SK-N-SH (cell line): ENCODE measurements around the gene TRIOBP. TPM values are rescaled to one million over a fixed set of nuclear protein-coding genes. Genes with fewer than 3 reads are reported as not detected.

Experiments
- CTCF ChIA-PET: fragments of 300-600, 350-600 bp; formaldehyde crosslinking; extraction: SDS; loops from one replicate; lab custom pipeline; 2021; lab: Yijun Ruan, JAX
- POLR2A ChIA-PET: fragments of 350-600 bp; sonication (Branson Sonifier 250); formaldehyde crosslinking; extraction: SDS; loops from one replicate; lab custom pipeline; 2020; ENCODE audit warnings: antibody characterized with exemption, inconsistent platforms; lab: Yijun Ruan, JAX
- DNase-seq: peaks from one replicate; pipeline ENCODE4 v3.0.0; 2012
- H2AFZ ChIP-seq: fragments of 200-600 bp; sonication (generic); 2 replicates; pipeline ENCODE4 v1.8.1; 2016; ENCODE audit warnings: antibody characterized with exemption, mild to moderate bottlenecking, low read depth
- H3F3A ChIP-seq: fragments of 200-600 bp; sonication (generic); replicated peaks from 2 replicates; pipeline ENCODE3; 2016; ENCODE audit warnings: antibody characterized with exemption, mild to moderate bottlenecking; ENCODE audit not compliant: insufficient read depth
- H3K27ac ChIP-seq, 2 experiments: fragments of 200-500 bp in 1 of 2; fragments of 200-600 bp in 1 of 2; sonication (Bioruptor generic) in 1 of 2; sonication (generic), shearing (Covaris generic) in 1 of 2; 2 replicates each; pipeline versions ENCODE4 v1.5.1 to v1.6.1; 2014 to 2016; ENCODE audit warnings: low read depth in 2 of 2, inconsistent platforms in 1 of 2, low read length in 1 of 2, mild to moderate bottlenecking in 1 of 2, mixed read lengths in 1 of 2
- H3K27me3 ChIP-seq: fragments of 200-600 bp; sonication (generic), shearing (Covaris generic); 2 replicates; pipeline ENCODE4 v1.6.1; 2016; ENCODE audit warnings: mixed run types; ENCODE audit not compliant: insufficient read depth
- H3K36me3 ChIP-seq, 2 experiments: fragments of 200-500 bp in 1 of 2; fragments of 200-600 bp in 1 of 2; sonication (Bioruptor generic) in 1 of 2; sonication (generic) in 1 of 2; replicated peaks in 1 of 2; 2 replicates each; pipeline versions ENCODE3 to v1.5.1; 2014 to 2016; ENCODE audit warnings: low read length in 1 of 2, mild to moderate bottlenecking in 1 of 2; ENCODE audit not compliant: insufficient read depth in 2 of 2, control insufficient read depth in 1 of 2
- H3K4me1 ChIP-seq, 2 experiments: fragments of 200-500 bp in 1 of 2; fragments of 200-600 bp in 1 of 2; sonication (Bioruptor generic) in 1 of 2; sonication (generic), shearing (Covaris generic) in 1 of 2; 2 replicates each; pipeline versions ENCODE4 v1.5.1 to v1.6.1; 2014 to 2016; ENCODE audit warnings: low read depth in 1 of 2, low read length in 1 of 2, mixed run types in 1 of 2; ENCODE audit not compliant: insufficient read depth in 2 of 2, control insufficient read depth in 1 of 2
- H3K4me2 ChIP-seq: fragments of 200-600 bp; sonication (generic), shearing (Covaris generic); 2 replicates; pipeline ENCODE4 v1.6.1; 2017; ENCODE audit warnings: mixed run types
- H3K4me3 ChIP-seq, 2 experiments: fragments of 200-500 bp in 1 of 2; fragments of 200-600 bp in 1 of 2; sonication (Bioruptor generic) in 1 of 2; sonication (generic), shearing (Covaris generic) in 1 of 2; 2 replicates each; pipeline versions ENCODE4 v1.5.1 to v1.8.1; 2014 to 2016; ENCODE audit warnings: low read depth in 2 of 2, inconsistent platforms in 1 of 2, low read length in 1 of 2, mild to moderate bottlenecking in 1 of 2, mixed read lengths in 1 of 2, moderate library complexity in 1 of 2
- H3K79me2 ChIP-seq: fragments of 200-600 bp; sonication (generic); 2 replicates; pipeline ENCODE4 v1.8.1; 2017; ENCODE audit warnings: mild to moderate bottlenecking; ENCODE audit not compliant: insufficient read depth
- H3K9ac ChIP-seq: fragments of 200-600 bp; sonication (generic); 2 replicates; pipeline ENCODE4 v1.6.1; 2017; ENCODE audit warnings: mixed run types
- H3K9me2 ChIP-seq: fragments of 200-600 bp; sonication (generic); 2 replicates; pipeline ENCODE4 v1.6.1; 2017; ENCODE audit warnings: mixed run types
- H3K9me3 ChIP-seq: fragments of 200-600 bp; sonication (generic); 2 replicates; pipeline ENCODE4 v1.6.1; 2017; ENCODE audit warnings: mixed run types, mild to moderate bottlenecking, moderate library complexity
- H4K20me1 ChIP-seq: fragments of 200-600 bp; sonication (generic); 2 replicates; pipeline ENCODE4 v1.6.1; 2017; ENCODE audit warnings: mild to moderate bottlenecking, mixed run types; ENCODE audit not compliant: insufficient read depth
- ELF1 ChIP-seq: IDR thresholded peaks from 2 replicates; pipeline ENCODE4 v1.4.0; 2012
- EP300 ChIP-seq, 2 experiments: IDR thresholded peaks; 2 replicates each; pipeline versions ENCODE4 v1.4.0 to v1.6.1; 2012; ENCODE audit warnings: borderline replicate concordance in 1 of 2, low read depth in 1 of 2, low read length in 1 of 2
- EZH2phosphoT487 ChIP-seq: fragments of 200-600 bp; sonication (generic); IDR thresholded peaks from 2 replicates; pipeline ENCODE4 v1.6.1; 2017; ENCODE audit warnings: low read depth, mixed run types, mild to moderate bottlenecking, antibody characterized with exemption, moderate library complexity, borderline replicate concordance
- FOXM1 ChIP-seq: IDR thresholded peaks from 2 replicates; pipeline ENCODE4 v1.4.0; 2012; ENCODE audit warnings: low read depth, mild to moderate bottlenecking
- GABPA ChIP-seq: IDR thresholded peaks from 2 replicates; pipeline ENCODE4 v1.4.0; 2012; ENCODE audit warnings: low read depth, mild to moderate bottlenecking
- GATA2 ChIP-seq: sonication (generic); formaldehyde crosslinking; IDR thresholded peaks from 2 replicates; pipeline ENCODE4 v1.5.0; 2020; ENCODE audit warnings: mild to moderate bottlenecking, missing genetic modification reagents
- JUND ChIP-seq: IDR thresholded peaks from 2 replicates; pipeline ENCODE4 v1.4.0; 2012
- MXI1 ChIP-seq: IDR thresholded peaks from 2 replicates; pipeline ENCODE4 v1.6.1; 2012; ENCODE audit warnings: mild to moderate bottlenecking, low read depth, low read length, improper control_type of control experiment
- NRF1 ChIP-seq: IDR thresholded peaks from 2 replicates; pipeline ENCODE4 v1.6.1; 2012; ENCODE audit warnings: low read depth, mild to moderate bottlenecking, low read length
- RCOR1 ChIP-seq: fragments of 150-350 bp; IDR thresholded peaks from 2 replicates; pipeline ENCODE4 v1.6.1; 2017; ENCODE audit warnings: antibody characterized with exemption, low read length
- RXRA ChIP-seq: IDR thresholded peaks from 2 replicates; pipeline ENCODE4 v1.4.0; 2012; ENCODE audit warnings: low read depth, mild to moderate bottlenecking, borderline replicate concordance
- SIN3A ChIP-seq: IDR thresholded peaks from 2 replicates; pipeline ENCODE4 v1.6.1; 2012; ENCODE audit warnings: low read depth, mild to moderate bottlenecking, low read length, moderate library complexity, borderline replicate concordance
- TCF12 ChIP-seq: IDR thresholded peaks from 2 replicates; pipeline ENCODE4 v1.4.0; 2012
- YY1 ChIP-seq: IDR thresholded peaks from 2 replicates; pipeline ENCODE4 v1.4.0; 2012; ENCODE audit warnings: low read depth, mild to moderate bottlenecking
- WGBS: methylation state at CpG from one replicate; pipeline ENCODE4 v1.1.6; 2017; ENCODE audit warnings: low lambda C conversion rate; 5-methylcytosine and 5-hydroxymethylcytosine counted together
- polyA plus RNA-seq, 3 experiments: library from polyadenylated mRNA; depleted of rRNA; stranded (reverse); fragments of >200 nt; gene quantifications; 2 replicates each; pipeline ENCODE4 v1.2.3, GENCODE V29; 2012
- TF ChIP-seq, protein P1 (sequence below): IDR thresholded peaks from 2 replicates; pipeline ENCODE4 v1.4.0; 2012; ENCODE audit warnings: low read depth, borderline replicate concordance
- TF ChIP-seq, protein P2 (sequence below): IDR thresholded peaks from 2 replicates; pipeline ENCODE4 v1.4.0; 2012; ENCODE audit warnings: low read depth, borderline replicate concordance
- TF ChIP-seq, protein P3 (sequence below): IDR thresholded peaks from 2 replicates; pipeline ENCODE4; 2012

TRIOBP gene
- polyA plus RNA-seq, 1 of the 3 experiments (the other 2 are of a cell fraction): 43.6 TPM

DNA sequence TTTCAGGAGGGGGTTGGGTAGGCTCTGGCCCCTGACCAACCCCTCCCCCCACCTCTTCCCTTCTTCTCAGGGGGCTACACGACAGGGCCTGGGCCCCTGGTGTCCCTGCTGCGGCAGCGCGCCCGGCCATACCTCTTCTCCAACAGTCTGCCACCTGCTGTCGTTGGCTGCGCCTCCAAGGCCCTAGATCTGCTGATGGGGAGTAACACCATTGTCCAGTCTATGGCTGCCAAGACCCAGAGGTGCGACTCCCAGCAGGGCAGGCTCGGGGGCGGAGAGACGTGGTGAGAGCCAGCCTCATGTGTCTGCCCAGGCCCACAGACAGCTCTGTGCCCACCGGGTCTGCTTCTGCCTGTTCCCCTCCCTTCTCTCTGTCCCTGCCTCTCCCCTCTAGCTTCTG is 118.7 kb downstream of the TRIOBP start:
- Histone ChIP-seq H3K27me3 (no peaks in the 10 kb centered on the region), H3K9ac (no peak overlapping the region), H3K79me2 (no peaks in the 10 kb centered on the region)
- TF ChIP-seq GATA2: no peak
- TF ChIP-seq RCOR1: no peak
- no peak for TF ChIP-seq FOXM1
- no peak for TF ChIP-seq EP300 (IDR thresholded peaks at IDR 0.05; ENCODE audit: borderline replicate concordance in 1 of 2, low read depth in 1 of 2, low read length in 1 of 2)
- TF ChIP-seq, protein P1, sequence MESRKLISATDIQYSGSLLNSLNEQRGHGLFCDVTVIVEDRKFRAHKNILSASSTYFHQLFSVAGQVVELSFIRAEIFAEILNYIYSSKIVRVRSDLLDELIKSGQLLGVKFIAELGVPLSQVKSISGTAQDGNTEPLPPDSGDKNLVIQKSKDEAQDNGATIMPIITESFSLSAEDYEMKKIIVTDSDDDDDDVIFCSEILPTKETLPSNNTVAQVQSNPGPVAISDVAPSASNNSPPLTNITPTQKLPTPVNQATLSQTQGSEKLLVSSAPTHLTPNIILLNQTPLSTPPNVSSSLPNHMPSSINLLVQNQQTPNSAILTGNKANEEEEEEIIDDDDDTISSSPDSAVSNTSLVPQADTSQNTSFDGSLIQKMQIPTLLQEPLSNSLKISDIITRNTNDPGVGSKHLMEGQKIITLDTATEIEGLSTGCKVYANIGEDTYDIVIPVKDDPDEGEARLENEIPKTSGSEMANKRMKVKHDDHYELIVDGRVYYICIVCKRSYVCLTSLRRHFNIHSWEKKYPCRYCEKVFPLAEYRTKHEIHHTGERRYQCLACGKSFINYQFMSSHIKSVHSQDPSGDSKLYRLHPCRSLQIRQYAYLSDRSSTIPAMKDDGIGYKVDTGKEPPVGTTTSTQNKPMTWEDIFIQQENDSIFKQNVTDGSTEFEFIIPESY: no peak
- TF ChIP-seq, all 33 proteins: peak for 0
- peaks cover 0 to 9% of the 10 kb centered on the region in 2 experiments for H3K36me3 ChIP-seq
- ChIA-PET POLR2A (no interaction called here), CTCF (interaction anchor here (0.6 to 14.0 kb wide), 3 partner anchors 7 to 68 kb away, joined by 3 to 182 read pairs (median 34); partner anchors contain the start of gene GCAT)
- no peak overlapping the region for H3K4me2 ChIP-seq
- no peaks in the 10 kb centered on the region for H3K9me3 ChIP-seq
- H3K4me3 ChIP-seq: no peak overlapping the region
- H3F3A ChIP-seq: no peaks in the 10 kb centered on the region
- DNase-seq: no peak
- H3K9me2 ChIP-seq: no peaks in the 10 kb centered on the region
- H4K20me1 ChIP-seq: no peaks in the 10 kb centered on the region
- 87% methylated on average over 11 of the region's 12 CpGs for WGBS
- peaks cover 0 to 8% of the 10 kb centered on the region in 2 experiments; a peak in 1 of 4 replicates for H3K4me1 ChIP-seq
- no peak overlapping the region for H2AFZ ChIP-seq
- H3K27ac ChIP-seq: no peak overlapping the region

DNA sequence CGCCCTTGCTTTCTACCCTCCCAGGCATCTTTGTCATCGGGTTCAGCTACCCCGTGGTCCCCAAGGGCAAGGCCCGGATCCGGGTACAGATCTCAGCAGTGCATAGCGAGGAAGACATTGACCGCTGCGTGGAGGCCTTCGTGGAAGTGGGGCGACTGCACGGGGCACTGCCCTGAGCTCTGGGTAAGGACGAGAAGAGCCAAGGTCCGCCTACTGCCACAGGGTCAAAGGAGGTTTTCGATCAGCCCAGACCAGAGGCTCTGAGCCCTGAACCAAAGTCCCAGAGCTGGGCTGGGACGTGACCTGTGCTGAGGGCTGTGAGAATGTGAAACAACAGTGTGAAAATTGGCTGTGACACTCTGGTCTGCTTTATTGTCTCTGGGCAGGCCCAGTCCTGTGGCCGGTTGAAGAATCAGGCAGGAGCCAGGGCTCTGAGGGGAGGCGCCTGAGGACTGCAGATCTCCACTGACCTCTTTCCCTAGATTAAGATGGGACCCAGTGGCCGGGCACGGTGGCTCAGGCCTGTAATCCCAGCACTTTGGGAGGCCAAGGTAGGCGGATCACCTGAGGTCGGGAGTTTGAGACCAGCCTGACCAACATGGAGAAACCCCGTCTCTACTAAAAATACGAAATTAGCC is 119.8 kb downstream of the TRIOBP start:
- DNase-seq: no peak
- Histone ChIP-seq H3K79me2 (no peaks in the 10 kb centered on the region), H3K27ac (no peak overlapping the region), H4K20me1 (no peaks in the 10 kb centered on the region), H3K27me3 (no peaks in the 10 kb centered on the region), H3K9me3 (no peaks in the 10 kb centered on the region), H3K9ac (no peak overlapping the region)
- TF ChIP-seq SIN3A (no peak), YY1 (no peak), RXRA (no peak), GABPA (no peak), EZH2phosphoT487 (no peak), TCF12 (no peak), JUND (no peak), MXI1 (no peak), NRF1 (no peak), ELF1 (no peak)
- TF ChIP-seq, protein P2, sequence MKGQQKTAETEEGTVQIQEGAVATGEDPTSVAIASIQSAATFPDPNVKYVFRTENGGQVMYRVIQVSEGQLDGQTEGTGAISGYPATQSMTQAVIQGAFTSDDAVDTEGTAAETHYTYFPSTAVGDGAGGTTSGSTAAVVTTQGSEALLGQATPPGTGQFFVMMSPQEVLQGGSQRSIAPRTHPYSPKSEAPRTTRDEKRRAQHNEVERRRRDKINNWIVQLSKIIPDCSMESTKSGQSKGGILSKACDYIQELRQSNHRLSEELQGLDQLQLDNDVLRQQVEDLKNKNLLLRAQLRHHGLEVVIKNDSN: no peak
- TF ChIP-seq, protein P3, sequence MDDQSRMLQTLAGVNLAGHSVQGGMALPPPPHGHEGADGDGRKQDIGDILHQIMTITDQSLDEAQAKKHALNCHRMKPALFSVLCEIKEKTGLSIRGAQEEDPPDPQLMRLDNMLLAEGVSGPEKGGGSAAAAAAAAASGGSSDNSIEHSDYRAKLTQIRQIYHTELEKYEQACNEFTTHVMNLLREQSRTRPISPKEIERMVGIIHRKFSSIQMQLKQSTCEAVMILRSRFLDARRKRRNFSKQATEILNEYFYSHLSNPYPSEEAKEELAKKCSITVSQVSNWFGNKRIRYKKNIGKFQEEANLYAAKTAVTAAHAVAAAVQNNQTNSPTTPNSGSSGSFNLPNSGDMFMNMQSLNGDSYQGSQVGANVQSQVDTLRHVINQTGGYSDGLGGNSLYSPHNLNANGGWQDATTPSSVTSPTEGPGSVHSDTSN: no peak
- TF ChIP-seq, all 33 proteins: peak for 0
- Histone ChIP-seq H3K36me3 (peaks cover 0 to 9% of the 10 kb centered on the region in 2 experiments), H3K4me2 (no peak overlapping the region), H3K4me3 (no peak overlapping the region), H3F3A (no peaks in the 10 kb centered on the region), H3K9me2 (no peaks in the 10 kb centered on the region), H3K4me1 (peaks cover 0 to 8% of the 10 kb centered on the region in 2 experiments; a peak in 1 of 4 replicates), H2AFZ (no peak overlapping the region)
- POLR2A ChIA-PET: interaction anchor here (2.2 kb wide), 2 partner anchors 9 to 64 kb away, joined by 4 to 13 read pairs; partner anchors contain the start of gene GCAT
- 91% methylated on average over 18 of the region's 23 CpGs for WGBS
- CTCF ChIA-PET: interaction anchor here (0.7 to 14.0 kb wide), 19 partner anchors 8 to 160 kb away, joined by 3 to 182 read pairs (median 7); partner anchors contain the start of genes ANKRD54, EIF3L, GCAT and MICALL1
